T follicular helper cell (primary cell): ENCODE results near the gene RIT2.

Source experiments
- DNase-seq: peaks from one replicate; pipeline ENCODE4 v3.0.0-alpha.2; 2020; ENCODE audit warnings: low read depth

RIT2 gene

GRCh38 chr18:43081396-43081795, 34.1 kb downstream of the RIT2 start:
- no peak for DNase-seq

- no peak for DNase-seq
Measured at GRCh38 chr18:43080671-43081070, 34.8 kb downstream of the RIT2 start.

GRCh38 chr18:43079422-43079821, 36.1 kb downstream of the RIT2 start:
- DNase-seq, result no peak

- no peak for DNase-seq
Measured at GRCh38 chr18:43078478-43079092, 36.9 kb downstream of the RIT2 start.

- DNase-seq, result no peak
Measured at GRCh38 chr18:43077510-43078308, 37.8 kb downstream of the RIT2 start.

- no peak for DNase-seq
Measured at GRCh38 chr18:43073771-43074170, 41.7 kb downstream of the RIT2 start.

GRCh38 chr18:43068781-43069180, 46.7 kb downstream of the RIT2 start:
- DNase-seq, result no peak

GRCh38 chr18:43067570-43067969, 47.9 kb downstream of the RIT2 start:
- DNase-seq, result no peak

GRCh38 chr18:43061816-43062215, 53.7 kb downstream of the RIT2 start:
- DNase-seq, result no peak

- no peak for DNase-seq
Measured at GRCh38 chr18:43061318-43061717, 54.2 kb downstream of the RIT2 start.

GRCh38 chr18:43060020-43060419, 55.5 kb downstream of the RIT2 start:
- no peak for DNase-seq

GRCh38 chr18:43054815-43055519, 60.5 kb downstream of the RIT2 start:
- DNase-seq, result no peak

GRCh38 chr18:43049021-43049420, 66.5 kb downstream of the RIT2 start:
- no peak for DNase-seq

- no peak for DNase-seq
Measured at GRCh38 chr18:43046322-43046721, 69.2 kb downstream of the RIT2 start.

GRCh38 chr18:43043626-43044025, 71.9 kb downstream of the RIT2 start:
- no peak for DNase-seq

GRCh38 chr18:43040281-43040680, 75.2 kb downstream of the RIT2 start:
- no peak for DNase-seq

GRCh38 chr18:43034683-43035500, 80.6 kb downstream of the RIT2 start:
- DNase-seq, result no peak

GRCh38 chr18:43031169-43031568, 84.3 kb downstream of the RIT2 start:
- DNase-seq, result no peak

- no peak for DNase-seq
Measured at GRCh38 chr18:43029414-43029813, 86.1 kb downstream of the RIT2 start.

- DNase-seq, result no peak
Measured at GRCh38 chr18:43022874-43023273, 92.6 kb downstream of the RIT2 start.

GRCh38 chr18:43017622-43018021, 97.9 kb downstream of the RIT2 start:
- no peak for DNase-seq

GRCh38 chr18:43013486-43013885, 102.0 kb downstream of the RIT2 start:
- DNase-seq, result no peak
